ENCODE measurements around the gene SNX30. TPM values are rescaled to one million over a fixed set of nuclear protein-coding genes. Genes with fewer than 3 reads are reported as not detected.
A peak's percentile ranks its signal among the peaks of the same experiment; 100 is the strongest.

Gene SNX30
- total and polyA plus RNA-seq, 4 experiments from 2014 or later = 0.73 to 10.9 (median 7.4) TPM

DNA sequence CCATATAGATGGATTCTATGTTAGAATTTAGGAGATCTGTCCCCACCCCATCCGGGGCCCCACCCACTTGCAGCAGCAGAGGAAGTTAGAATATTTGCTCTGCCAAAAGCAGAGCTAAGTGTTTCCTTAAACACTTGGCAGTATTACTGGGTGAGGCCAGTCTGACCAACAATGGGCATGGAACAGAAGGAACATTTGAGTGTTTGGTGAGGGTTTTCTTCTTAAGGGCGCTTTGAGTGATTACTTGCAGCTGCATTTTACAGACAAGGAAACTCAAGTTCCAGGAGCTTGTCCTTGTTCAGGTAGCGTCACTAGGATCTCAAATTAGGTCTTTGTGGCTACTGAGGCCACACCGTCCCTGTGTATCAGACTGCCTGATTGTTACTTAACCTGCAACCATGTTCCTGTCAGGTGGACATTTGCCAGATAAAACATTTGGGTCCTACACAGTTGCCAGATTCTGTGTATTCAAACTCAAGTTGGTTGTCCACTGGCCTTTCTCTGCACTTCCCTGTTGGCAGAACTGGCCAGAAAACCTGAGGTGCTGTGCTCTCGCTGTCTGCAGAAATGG lies 80.8 kb downstream of the SNX30 start:
- Mint-ChIP-seq H3K4me1 (peaks cover 5 to 11% (median 7%) of the 10 kb centered on the region in 4 donors), H3K9me3 (peaks cover 0 to 2% (median 0%) of the 10 kb centered on the region in 8 donors), H3K27ac (peak overlapping the region in 1 of 7 donors; percentile 18), H3K36me3 (peaks cover 31 to 34% of the 10 kb centered on the region in 2 donors), H3K27me3 (no peaks in the 10 kb centered on the region), H3K4me3 (no peak overlapping the region)
- intact Hi-C loops (cut with micrococcal nuclease) = no loop called here
- ChIA-PET POLR2A (ENCODE audit: partially characterized antibody) (no interaction called here), CTCF (ENCODE audit: partially characterized antibody) (no interaction called here)
- DNase-seq = no peak
- no peak overlapping the region for H3K4me3 ChIP-seq (ENCODE audit: low read length in 2 of 2)
- no peaks in the 10 kb centered on the region for H3K27me3 ChIP-seq (ENCODE audit: insufficient read depth, low read length)
- H3K9me3 ChIP-seq (ENCODE audit: control insufficient read depth in 1 of 2, low read length in 2 of 2) = no peaks in the 10 kb centered on the region
- H3K4me1 ChIP-seq (ENCODE audit: insufficient read depth, low read length) = no peaks in the 10 kb centered on the region
- no peak overlapping the region for H3K27ac ChIP-seq (ENCODE audit: low read depth, low read length)
- H3K36me3 ChIP-seq (ENCODE audit: insufficient read depth, low read length) = peaks cover 5% of the 10 kb centered on the region

DNA sequence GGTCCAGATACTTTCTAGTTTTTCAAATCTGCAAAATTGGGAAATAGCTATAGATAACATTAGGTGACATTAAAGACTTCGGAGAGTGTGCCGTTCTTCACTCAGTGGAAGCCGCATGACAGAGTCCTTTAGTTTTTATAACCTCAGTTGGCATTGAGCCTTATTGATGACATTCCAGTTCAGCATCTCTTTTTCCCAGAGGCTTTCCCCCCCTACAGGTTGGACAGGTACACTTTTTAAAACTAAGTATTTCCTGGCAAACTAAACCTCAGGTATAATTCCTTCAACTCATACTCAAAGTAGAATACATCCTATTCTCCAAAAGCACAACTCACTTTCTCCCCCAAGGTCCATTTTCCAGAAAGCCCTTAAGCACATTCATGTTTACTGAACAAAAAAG lies 81.4 kb downstream of the SNX30 start:
- H3K4me3 ChIP-seq (ENCODE audit: low read length in 2 of 2) = no peak overlapping the region
- no peaks in the 10 kb centered on the region for H3K27me3 Mint-ChIP-seq
- no peaks in the 10 kb centered on the region for H3K4me1 ChIP-seq (ENCODE audit: insufficient read depth, low read length)
- H3K4me3 Mint-ChIP-seq = no peak overlapping the region
- intact Hi-C loops (cut with micrococcal nuclease) = no loop called here
- ChIA-PET POLR2A (ENCODE audit: partially characterized antibody) (no interaction called here), CTCF (ENCODE audit: partially characterized antibody) (interaction anchor here (0.6 kb wide), 1 partner anchor 719 kb away, joined by 3 read pairs; no protein-coding TSS in a partner anchor)
- no peak overlapping the region for H3K27ac ChIP-seq (ENCODE audit: low read depth, low read length)
- no peak for DNase-seq
- H3K27me3 ChIP-seq (ENCODE audit: insufficient read depth, low read length) = no peaks in the 10 kb centered on the region
- H3K36me3 ChIP-seq (ENCODE audit: insufficient read depth, low read length) = peaks cover 10% of the 10 kb centered on the region
- peaks cover 5 to 11% (median 7%) of the 10 kb centered on the region in 4 donors for H3K4me1 Mint-ChIP-seq
- peaks cover 0 to 2% (median 0%) of the 10 kb centered on the region in 8 donors for H3K9me3 Mint-ChIP-seq
- no peaks in the 10 kb centered on the region for H3K9me3 ChIP-seq (ENCODE audit: control insufficient read depth in 1 of 2, low read length in 2 of 2)
- H3K27ac Mint-ChIP-seq = peak overlapping the region in 1 of 7 donors; percentile 18
- H3K36me3 Mint-ChIP-seq = peaks cover 32 to 37% of the 10 kb centered on the region in 2 donors

DNA sequence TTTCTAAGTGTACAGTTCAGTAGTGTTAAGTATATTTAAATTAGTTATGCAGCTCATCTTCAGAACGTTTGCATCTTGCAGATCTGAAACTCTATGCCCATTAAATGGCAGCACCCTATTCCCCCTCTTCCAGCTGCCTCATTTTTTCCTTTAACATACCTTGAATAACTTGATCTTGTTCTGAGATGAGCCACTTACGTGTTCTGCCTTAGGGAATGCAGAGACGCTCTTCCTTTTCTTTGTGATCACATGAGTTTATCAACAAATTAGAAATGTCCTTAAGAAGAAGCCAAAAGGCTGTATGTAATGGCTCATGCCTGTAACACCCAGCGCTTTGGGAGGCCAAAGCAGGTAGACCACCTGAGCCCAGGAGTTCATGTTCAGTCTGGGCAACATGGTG lies 82.5 kb downstream of the SNX30 start:
- no peaks in the 10 kb centered on the region for H3K4me1 ChIP-seq (ENCODE audit: insufficient read depth, low read length)
- Mint-ChIP-seq H3K9me3 (peaks cover 0 to 2% (median 0%) of the 10 kb centered on the region in 8 donors), H3K27me3 (no peaks in the 10 kb centered on the region), H3K27ac (no peak overlapping the region), H3K4me3 (no peak overlapping the region), H3K36me3 (peaks cover 33 to 40% of the 10 kb centered on the region in 2 donors), H3K4me1 (peaks cover 5 to 11% (median 7%) of the 10 kb centered on the region in 4 donors)
- no peak overlapping the region for H3K27ac ChIP-seq (ENCODE audit: low read depth, low read length)
- ChIA-PET POLR2A (ENCODE audit: partially characterized antibody) (no interaction called here), CTCF (ENCODE audit: partially characterized antibody) (no interaction called here)
- H3K4me3 ChIP-seq (ENCODE audit: low read length in 2 of 2) = no peak overlapping the region
- H3K27me3 ChIP-seq (ENCODE audit: insufficient read depth, low read length) = no peaks in the 10 kb centered on the region
- H3K36me3 ChIP-seq (ENCODE audit: insufficient read depth, low read length) = peaks cover 10% of the 10 kb centered on the region
- H3K9me3 ChIP-seq (ENCODE audit: control insufficient read depth in 1 of 2, low read length in 2 of 2) = no peaks in the 10 kb centered on the region
- no peak for DNase-seq
- intact Hi-C loops (cut with micrococcal nuclease) = no loop called here

DNA sequence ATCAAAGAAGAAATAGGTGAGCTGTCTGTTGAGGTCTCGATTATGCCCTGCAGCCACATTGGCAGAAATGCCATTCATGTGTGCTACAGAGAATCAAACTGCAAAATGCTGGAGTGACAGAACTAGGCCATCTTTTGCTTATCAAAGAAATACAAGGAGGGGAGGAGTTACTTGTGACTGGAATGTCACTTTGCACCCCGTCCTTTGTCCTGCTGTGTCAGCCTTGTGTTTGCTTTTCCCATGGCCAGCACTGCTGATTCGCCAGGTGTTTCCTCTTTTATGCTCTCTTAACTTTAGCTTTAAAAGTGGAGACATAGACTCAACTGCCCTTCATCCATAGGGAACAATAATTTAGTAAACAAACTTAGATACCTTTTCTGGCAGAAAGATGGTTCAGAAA lies 85.8 kb downstream of the SNX30 start:
- intact Hi-C loops (cut with micrococcal nuclease) = no loop called here
- Histone ChIP-seq H3K36me3 (ENCODE audit: insufficient read depth, low read length) (peaks cover 23% of the 10 kb centered on the region), H3K27me3 (ENCODE audit: insufficient read depth, low read length) (no peaks in the 10 kb centered on the region), H3K4me1 (ENCODE audit: insufficient read depth, low read length) (no peaks in the 10 kb centered on the region), H3K4me3 (ENCODE audit: low read length in 2 of 2) (no peak overlapping the region), H3K27ac (ENCODE audit: low read depth, low read length) (no peak overlapping the region), H3K9me3 (ENCODE audit: control insufficient read depth in 1 of 2, low read length in 2 of 2) (no peaks in the 10 kb centered on the region)
- Mint-ChIP-seq H3K4me1 (no peaks in the 10 kb centered on the region), H3K27ac (no peak overlapping the region), H3K36me3 (peaks cover 51 to 64% of the 10 kb centered on the region in 2 donors), H3K27me3 (no peaks in the 10 kb centered on the region), H3K4me3 (no peak overlapping the region), H3K9me3 (peaks cover 0 to 2% (median 0%) of the 10 kb centered on the region in 8 donors)
- POLR2A ChIA-PET (ENCODE audit: partially characterized antibody) = no interaction called here
- CTCF ChIA-PET (ENCODE audit: partially characterized antibody) = no interaction called here
- DNase-seq = no peak

DNA sequence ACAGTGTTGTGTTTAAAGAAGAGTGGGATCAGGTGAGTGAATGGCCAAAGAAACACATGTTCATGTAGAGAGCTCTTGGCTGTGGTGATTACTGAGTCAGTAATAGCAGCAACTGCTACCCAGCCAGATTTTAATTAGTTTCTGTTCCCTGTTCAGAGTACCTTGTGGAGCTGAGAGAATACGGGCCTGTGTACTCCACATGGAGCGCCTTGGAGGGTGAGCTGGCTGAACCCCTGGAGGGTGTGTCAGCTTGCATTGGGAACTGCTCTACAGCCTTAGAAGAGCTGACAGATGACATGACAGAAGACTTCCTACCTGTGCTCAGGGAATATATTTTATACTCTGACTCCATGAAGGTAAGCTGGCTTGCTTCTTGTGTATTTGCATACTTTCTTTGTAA lies 87.8 kb downstream of the SNX30 start:
- Histone ChIP-seq H3K4me1 (ENCODE audit: insufficient read depth, low read length) (no peaks in the 10 kb centered on the region), H3K36me3 (ENCODE audit: insufficient read depth, low read length) (peaks cover 20% of the 10 kb centered on the region), H3K4me3 (ENCODE audit: low read length in 2 of 2) (no peak overlapping the region), H3K27ac (ENCODE audit: low read depth, low read length) (no peak overlapping the region), H3K9me3 (ENCODE audit: control insufficient read depth in 1 of 2, low read length in 2 of 2) (no peaks in the 10 kb centered on the region), H3K27me3 (ENCODE audit: insufficient read depth, low read length) (no peaks in the 10 kb centered on the region)
- H3K4me3 Mint-ChIP-seq = no peak overlapping the region
- no peaks in the 10 kb centered on the region for H3K27me3 Mint-ChIP-seq
- H3K36me3 Mint-ChIP-seq = peaks cover 43 to 54% of the 10 kb centered on the region in 2 donors
- POLR2A ChIA-PET (ENCODE audit: partially characterized antibody) = no interaction called here
- intact Hi-C loops (cut with micrococcal nuclease) = no loop called here
- CTCF ChIA-PET (ENCODE audit: partially characterized antibody) = interaction anchor here (1.5 kb wide), 1 partner anchor 18 kb away, joined by 5 read pairs; no protein-coding TSS in a partner anchor
- no peak for DNase-seq
- H3K4me1 Mint-ChIP-seq = peaks cover 0 to 9% (median 1%) of the 10 kb centered on the region in 4 donors
- no peaks in the 10 kb centered on the region for H3K9me3 Mint-ChIP-seq
- H3K27ac Mint-ChIP-seq = peak overlapping the region in 1 of 7 donors; percentile 42

DNA sequence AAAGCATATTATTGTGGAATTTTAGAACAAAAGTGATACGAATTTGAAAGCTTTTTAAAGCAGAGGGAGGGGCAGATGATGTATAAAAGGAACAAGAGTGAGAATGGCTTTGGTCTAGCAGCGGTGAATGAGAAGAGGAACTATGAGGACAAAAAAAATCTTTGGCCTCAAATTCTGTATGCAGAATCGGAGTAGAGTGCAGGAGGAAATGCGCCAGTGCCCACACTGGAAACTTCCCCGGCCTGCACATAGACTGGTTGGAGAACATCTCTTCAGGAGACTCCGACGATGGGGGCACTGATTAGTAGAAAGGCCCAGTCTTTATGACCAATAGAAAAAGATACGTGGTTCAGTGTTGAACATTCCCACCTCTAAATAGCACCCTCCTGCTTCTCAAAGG lies 88.8 kb downstream of the SNX30 start:
- peaks cover 4 to 15% (median 6%) of the 10 kb centered on the region in 4 donors for H3K4me1 Mint-ChIP-seq
- no peak overlapping the region for H3K4me3 Mint-ChIP-seq
- ChIA-PET POLR2A (ENCODE audit: partially characterized antibody) (no interaction called here), CTCF (ENCODE audit: partially characterized antibody) (interaction anchor here (1.5 kb wide), 1 partner anchor 19 kb away, joined by 5 read pairs; no protein-coding TSS in a partner anchor)
- peaks cover 33 to 49% of the 10 kb centered on the region in 2 donors for H3K36me3 Mint-ChIP-seq
- no peak for DNase-seq
- peak overlapping the region in 3 of 7 donors; percentile 36 to 76 (median 54) for H3K27ac Mint-ChIP-seq
- H3K4me3 ChIP-seq (ENCODE audit: low read length in 2 of 2) = no peak overlapping the region
- no peaks in the 10 kb centered on the region for H3K27me3 Mint-ChIP-seq
- no peak overlapping the region for H3K27ac ChIP-seq (ENCODE audit: low read depth, low read length)
- peaks cover 20% of the 10 kb centered on the region for H3K36me3 ChIP-seq (ENCODE audit: insufficient read depth, low read length)
- intact Hi-C loops (cut with micrococcal nuclease) = no loop called here
- no peaks in the 10 kb centered on the region for H3K9me3 ChIP-seq (ENCODE audit: control insufficient read depth in 1 of 2, low read length in 2 of 2)
- H3K27me3 ChIP-seq (ENCODE audit: insufficient read depth, low read length) = no peaks in the 10 kb centered on the region
- H3K9me3 Mint-ChIP-seq = no peaks in the 10 kb centered on the region
- no peaks in the 10 kb centered on the region for H3K4me1 ChIP-seq (ENCODE audit: insufficient read depth, low read length)

DNA sequence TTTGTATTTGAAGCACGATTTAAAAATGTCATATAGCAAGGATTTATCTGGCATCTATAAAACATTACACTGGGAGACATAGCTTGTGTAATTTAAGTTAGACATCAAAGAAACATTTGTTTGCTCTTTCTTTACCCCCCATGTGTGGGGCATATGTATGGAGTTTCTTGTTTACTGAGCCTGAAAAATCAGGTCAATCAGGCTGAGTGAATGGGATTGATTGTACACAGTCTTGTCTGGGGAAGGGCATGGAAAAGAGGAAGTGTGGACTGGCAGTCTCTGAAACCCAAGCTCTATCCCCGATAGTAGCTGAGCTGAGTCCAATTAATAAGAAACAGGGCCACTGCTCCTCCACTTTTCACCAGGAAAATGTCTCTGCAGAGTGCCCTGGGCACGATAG lies 90.7 kb downstream of the SNX30 start:
- H3K27me3 ChIP-seq (ENCODE audit: insufficient read depth, low read length) = no peaks in the 10 kb centered on the region
- H3K9me3 Mint-ChIP-seq = no peaks in the 10 kb centered on the region
- H3K4me3 ChIP-seq (ENCODE audit: low read length in 2 of 2) = no peak overlapping the region
- no peak overlapping the region for H3K4me3 Mint-ChIP-seq
- ChIA-PET POLR2A (ENCODE audit: partially characterized antibody) (no interaction called here), CTCF (ENCODE audit: partially characterized antibody) (interaction anchor here (1.2 to 2.2 kb wide), 2 partner anchors 61 to 271 kb away, joined by 4 to 7 read pairs; no protein-coding TSS in a partner anchor)
- intact Hi-C loops (cut with micrococcal nuclease) = no loop called here
- no peaks in the 10 kb centered on the region for H3K4me1 ChIP-seq (ENCODE audit: insufficient read depth, low read length)
- no peak overlapping the region for H3K27ac Mint-ChIP-seq
- no peaks in the 10 kb centered on the region for H3K27me3 Mint-ChIP-seq
- peaks cover 20 to 41% of the 10 kb centered on the region in 2 donors for H3K36me3 Mint-ChIP-seq
- no peak for DNase-seq
- H3K9me3 ChIP-seq (ENCODE audit: control insufficient read depth in 1 of 2, low read length in 2 of 2) = no peaks in the 10 kb centered on the region
- H3K27ac ChIP-seq (ENCODE audit: low read depth, low read length) = no peak overlapping the region
- peaks cover 8 to 22% (median 15%) of the 10 kb centered on the region in 4 donors for H3K4me1 Mint-ChIP-seq
- peaks cover 20% of the 10 kb centered on the region for H3K36me3 ChIP-seq (ENCODE audit: insufficient read depth, low read length)

Measured in CD4-positive, alpha-beta memory T cell (primary cell).